HG03097 (cell line): ENCODE results near the gene MORN5.

Experiments used
- ATAC-seq: cut with Tn5 transposase; IDR thresholded peaks from one replicate; pipeline ENCODE4 v1.9.1; 2021; ENCODE audit not compliant: unreplicated experiment, low FRiP score

The MORN5 gene

GRCh38 chr9:122140368-122141193, 19.1 kb upstream of the MORN5 start:
- ATAC-seq = no peak

GRCh38 chr9:122141671-122142070, 18.0 kb upstream of the MORN5 start:
- no peak for ATAC-seq

GRCh38 chr9:122143296-122143695, 16.4 kb upstream of the MORN5 start:
- no peak for ATAC-seq

- ATAC-seq = no peak
Observed at GRCh38 chr9:122143876-122144405, 15.8 kb upstream of the MORN5 start.

- ATAC-seq = no peak
Observed at GRCh38 chr9:122144836-122145591, 14.7 kb upstream of the MORN5 start.

GRCh38 chr9:122145592-122145863, 14.2 kb upstream of the MORN5 start:
- ATAC-seq = no peak

GRCh38 chr9:122151267-122151828, 8.4 kb upstream of the MORN5 start:
- ATAC-seq = no peak

- no peak for ATAC-seq
Observed at GRCh38 chr9:122155796-122156195, 3.9 kb upstream of the MORN5 start.

- no peak for ATAC-seq
Observed at GRCh38 chr9:122158202-122158601, 1.5 kb upstream of the MORN5 start.

GRCh38 chr9:122159925-122160246, 178 bp downstream of the MORN5 start:
- ATAC-seq = no peak

GRCh38 chr9:122162415-122162814, 2.7 kb downstream of the MORN5 start:
- no peak for ATAC-seq

- no peak for ATAC-seq
Observed at GRCh38 chr9:122164286-122164685, 4.6 kb downstream of the MORN5 start.

GRCh38 chr9:122168356-122168755, 8.6 kb downstream of the MORN5 start:
- no peak for ATAC-seq

GRCh38 chr9:122172131-122172530, 12.4 kb downstream of the MORN5 start:
- no peak for ATAC-seq

GRCh38 chr9:122173670-122174069, 14.0 kb downstream of the MORN5 start:
- ATAC-seq = no peak

- ATAC-seq = no peak
Observed at GRCh38 chr9:122176916-122177315, 17.2 kb downstream of the MORN5 start.

GRCh38 chr9:122179054-122179689, 19.5 kb downstream of the MORN5 start:
- ATAC-seq = no peak

GRCh38 chr9:122179690-122180074, 20.0 kb downstream of the MORN5 start:
- ATAC-seq = no peak

GRCh38 chr9:122180633-122181032, 20.9 kb downstream of the MORN5 start:
- no peak for ATAC-seq

- ATAC-seq = no peak
Observed at GRCh38 chr9:122183501-122183900, 23.8 kb downstream of the MORN5 start.

GRCh38 chr9:122184551-122184950, 24.8 kb downstream of the MORN5 start:
- ATAC-seq = no peak
